Thyroid gland (tissue), 4 donors: ENCODE data around the gene SOSTDC1.

Experiments
- CTCF ChIP-seq, 6 experiments: fragments of 200-600 bp in 3 of 6; fragments of 450-650 bp in 3 of 6; sonication (generic) in 3 of 6; IDR thresholded peaks; one replicate each; pipeline ENCODE4 v1.5.1; 2016 to 2019; ENCODE audit warnings: antibody characterized with exemption in 6 of 6, mild to moderate bottlenecking in 2 of 6, inconsistent platforms in 1 of 6, moderate library complexity in 1 of 6
- POLR2A ChIP-seq, 2 donors: fragments of 450-650 bp; IDR thresholded peaks; one replicate each; pipeline ENCODE4 v1.6.1; 2017; ENCODE audit warnings: antibody characterized with exemption in 2 of 2, mild to moderate bottlenecking in 2 of 2, moderate library complexity in 1 of 2

GRCh38 chr7:16416289-16417282 lies 49.0 kb downstream of the SOSTDC1 start:
- no peak for TF ChIP-seq POLR2A (IDR thresholded peaks at IDR 0.05)
- no peak for TF ChIP-seq CTCF (IDR thresholded peaks at IDR 0.05)
